Esophagus squamous epithelium (tissue), 5 donors: Measurements from ENCODE around the gene REV3L. TPM values are rescaled to one million over a fixed set of nuclear protein-coding genes. Genes with fewer than 3 reads are reported as not detected.
"Not testable (repeated sequence)": the region's sequence is repeated elsewhere in the genome, so short reads cannot be mapped to it uniquely, and the experiment has no call there.

Experiments
- DNase-seq: peaks from one replicate; lab custom pipeline; 2025; lab: John Stamatoyannopoulos, UW
- H3K27ac ChIP-seq, 4 donors: fragments of 200-600 bp; sonication (generic); one replicate each; pipeline ENCODE4 v1.5.1; 2016 to 2019; ENCODE audit warnings: mild to moderate bottlenecking in 1 of 4
- H3K27me3 ChIP-seq, 4 donors: fragments of 200-600 bp; sonication (generic); 1 replicate in 3 of 4; 2 replicates in 1 of 4; pipeline versions ENCODE4 v1.5.1 to v1.6.0; 2017 to 2021; ENCODE audit warnings: antibody characterized with exemption in 1 of 4
- H3K36me3 ChIP-seq, 3 donors: fragments of 200-600 bp; sonication (generic); one replicate each; pipeline ENCODE4 v1.5.1; 2016 to 2019
- H3K4me1 ChIP-seq, 3 donors: fragments of 200-600 bp; sonication (generic); one replicate each; pipeline ENCODE4 v1.5.1; 2017 to 2019
- H3K4me3 ChIP-seq, 4 donors: fragments of 200-600 bp; sonication (generic); 1 replicate in 3 of 4; 2 replicates in 1 of 4; pipeline ENCODE4 v1.5.1; 2016 to 2019; ENCODE audit warnings: mild to moderate bottlenecking in 2 of 4, moderate library complexity in 1 of 4
- H3K9me3 ChIP-seq, 3 donors: fragments of 200-600 bp; sonication (generic); one replicate each; pipeline ENCODE4 v1.5.1; 2016 to 2019
- POLR2A ChIP-seq, 4 donors: fragments of 450-650 bp; IDR thresholded peaks; one replicate each; pipeline ENCODE4 v1.6.1; 2017; ENCODE audit warnings: antibody characterized with exemption in 4 of 4, mild to moderate bottlenecking in 4 of 4, moderate library complexity in 3 of 4
- WGBS, 2 donors: methylation state at CpG; one replicate each; pipeline ENCODE4 v1.1.5; 2018; 5-methylcytosine and 5-hydroxymethylcytosine counted together
- intact Hi-C: fragments of 100-400 bp; cut with DNase I; formaldehyde crosslinking; loops from one replicate; pipeline ENCODE4 v1.15.0; 2022
- total RNA-seq, 4 donors: library from RNA; depleted of rRNA; stranded (reverse); fragments of >200 nt; gene quantifications; one replicate each; pipeline ENCODE4 v1.1.0, GENCODE V29; 2016
- TF ChIP-seq, protein P1 (sequence below), 6 experiments: fragments of 450-650 bp in 4 of 6; fragments of 200-600 bp in 2 of 6; sonication (generic) in 2 of 6; IDR thresholded peaks; one replicate each; pipeline ENCODE4 v1.5.1; 2016 to 2019; ENCODE audit warnings: antibody characterized with exemption in 6 of 6, mild to moderate bottlenecking in 4 of 6, moderate library complexity in 4 of 6
- donor health status: DM: yes; HTN: yes; CAD: no.

REV3L gene
- total RNA-seq, 4 donors from 2014 or later: 7.0 to 47.1 (median 18.8) TPM

DNA sequence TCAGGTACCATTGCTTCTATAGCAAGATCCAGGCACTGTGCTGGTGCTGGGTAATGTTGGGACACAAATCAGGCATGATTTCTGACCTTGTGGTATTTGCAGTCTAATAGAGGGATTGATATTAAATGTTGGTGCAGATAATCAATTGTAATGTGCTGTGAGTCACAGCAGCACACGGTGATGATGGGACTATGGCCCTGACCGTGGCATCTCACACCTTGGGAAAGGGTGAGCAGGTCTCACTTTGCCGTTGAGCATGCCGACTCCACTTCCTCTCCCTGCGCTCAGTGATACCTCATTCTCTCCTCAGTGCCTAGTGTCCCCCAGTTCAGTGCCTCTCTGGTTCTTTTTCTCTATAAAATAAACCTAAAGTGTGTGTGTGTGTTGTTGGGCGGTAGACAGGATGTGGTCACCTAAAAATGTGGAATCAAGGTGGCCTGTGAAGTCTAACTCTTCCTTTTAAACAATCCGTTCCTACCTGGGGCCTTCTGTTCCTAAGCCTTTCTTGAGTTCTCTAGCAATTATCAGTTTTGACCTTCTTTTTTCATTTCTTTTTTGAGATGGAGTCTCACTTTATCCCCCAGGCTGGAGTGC lies 188.5 kb downstream of the REV3L start:
- intact Hi-C loops: no loop called here

DNA sequence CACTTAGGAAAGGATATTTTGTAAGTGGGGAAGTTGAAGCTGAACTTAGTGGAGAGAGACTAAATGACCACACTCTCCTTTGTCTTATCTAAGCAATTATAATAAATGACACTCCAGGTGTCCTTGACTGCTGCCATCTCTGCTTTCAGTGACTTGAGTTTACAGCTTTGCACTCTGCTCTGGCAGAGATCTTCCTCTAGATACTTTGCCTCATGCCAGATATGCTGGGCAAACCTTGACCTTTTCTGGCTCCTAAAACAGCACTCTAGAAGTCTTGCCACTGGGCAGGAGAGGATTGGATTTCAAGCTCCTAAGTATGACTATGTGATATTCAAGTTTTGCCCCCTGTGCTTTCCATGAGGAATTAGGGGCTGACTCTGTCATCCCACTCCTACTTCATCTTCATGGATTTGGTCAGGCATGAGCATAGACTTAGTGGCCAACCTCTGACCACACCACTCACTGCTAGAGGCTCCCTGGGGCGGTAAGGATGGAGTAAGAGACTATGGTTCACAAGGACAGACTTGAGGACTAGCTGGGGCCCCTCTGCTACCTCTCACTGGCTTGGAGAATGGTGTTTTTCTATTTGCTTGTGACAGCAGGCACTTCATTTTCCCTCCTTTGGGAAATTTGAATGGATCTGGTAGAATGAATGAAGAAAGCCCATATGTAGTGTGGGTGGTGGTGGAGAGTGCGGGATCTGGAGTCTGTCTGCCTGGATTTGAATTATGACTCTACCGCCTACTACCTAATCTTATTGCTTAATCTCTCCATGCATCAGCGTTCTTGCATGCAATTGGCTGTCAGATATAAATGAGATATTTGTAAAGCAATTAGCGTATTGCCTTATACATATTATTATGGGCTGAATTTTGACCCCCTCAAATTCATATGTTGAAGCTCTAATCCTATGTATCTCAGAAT lies 191.4 kb downstream of the REV3L start:
- Histone ChIP-seq H3K27ac (no peak overlapping the region), H3K9me3 (no peaks in the 10 kb centered on the region), H3K4me3 (no peak overlapping the region), H3K27me3 (no peaks in the 10 kb centered on the region), H3K4me1 (no peaks in the 10 kb centered on the region), H3K36me3 (no peaks in the 10 kb centered on the region)
- intact Hi-C loops: no loop called here
- 80 to 88% methylated on average over 5 of the region's 5 CpGs for WGBS, 2 donors
- DNase-seq: no peak
- TF ChIP-seq POLR2A (IDR thresholded peaks at IDR 0.05): no peak
- TF ChIP-seq, protein P1, sequence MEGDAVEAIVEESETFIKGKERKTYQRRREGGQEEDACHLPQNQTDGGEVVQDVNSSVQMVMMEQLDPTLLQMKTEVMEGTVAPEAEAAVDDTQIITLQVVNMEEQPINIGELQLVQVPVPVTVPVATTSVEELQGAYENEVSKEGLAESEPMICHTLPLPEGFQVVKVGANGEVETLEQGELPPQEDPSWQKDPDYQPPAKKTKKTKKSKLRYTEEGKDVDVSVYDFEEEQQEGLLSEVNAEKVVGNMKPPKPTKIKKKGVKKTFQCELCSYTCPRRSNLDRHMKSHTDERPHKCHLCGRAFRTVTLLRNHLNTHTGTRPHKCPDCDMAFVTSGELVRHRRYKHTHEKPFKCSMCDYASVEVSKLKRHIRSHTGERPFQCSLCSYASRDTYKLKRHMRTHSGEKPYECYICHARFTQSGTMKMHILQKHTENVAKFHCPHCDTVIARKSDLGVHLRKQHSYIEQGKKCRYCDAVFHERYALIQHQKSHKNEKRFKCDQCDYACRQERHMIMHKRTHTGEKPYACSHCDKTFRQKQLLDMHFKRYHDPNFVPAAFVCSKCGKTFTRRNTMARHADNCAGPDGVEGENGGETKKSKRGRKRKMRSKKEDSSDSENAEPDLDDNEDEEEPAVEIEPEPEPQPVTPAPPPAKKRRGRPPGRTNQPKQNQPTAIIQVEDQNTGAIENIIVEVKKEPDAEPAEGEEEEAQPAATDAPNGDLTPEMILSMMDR (IDR thresholded peaks at IDR 0.05): no peak

More for the DNA sequence above, 188.5 kb downstream of the REV3L start:
- Histone ChIP-seq H3K27me3 (no peaks in the 10 kb centered on the region), H3K27ac (no peak overlapping the region), H3K4me3 (no peak overlapping the region), H3K9me3 (no peaks in the 10 kb centered on the region), H3K4me1 (no peaks in the 10 kb centered on the region), H3K36me3 (peaks cover 0 to 9% (median 0%) of the 10 kb centered on the region in 3 donors)
- 86 to 91% methylated on average over 7 of the region's 7 CpGs for WGBS, 2 donors
- TF ChIP-seq, protein P1 (IDR thresholded peaks at IDR 0.05): no peak
- TF ChIP-seq POLR2A (IDR thresholded peaks at IDR 0.05): no peak
- no peak for DNase-seq

DNA sequence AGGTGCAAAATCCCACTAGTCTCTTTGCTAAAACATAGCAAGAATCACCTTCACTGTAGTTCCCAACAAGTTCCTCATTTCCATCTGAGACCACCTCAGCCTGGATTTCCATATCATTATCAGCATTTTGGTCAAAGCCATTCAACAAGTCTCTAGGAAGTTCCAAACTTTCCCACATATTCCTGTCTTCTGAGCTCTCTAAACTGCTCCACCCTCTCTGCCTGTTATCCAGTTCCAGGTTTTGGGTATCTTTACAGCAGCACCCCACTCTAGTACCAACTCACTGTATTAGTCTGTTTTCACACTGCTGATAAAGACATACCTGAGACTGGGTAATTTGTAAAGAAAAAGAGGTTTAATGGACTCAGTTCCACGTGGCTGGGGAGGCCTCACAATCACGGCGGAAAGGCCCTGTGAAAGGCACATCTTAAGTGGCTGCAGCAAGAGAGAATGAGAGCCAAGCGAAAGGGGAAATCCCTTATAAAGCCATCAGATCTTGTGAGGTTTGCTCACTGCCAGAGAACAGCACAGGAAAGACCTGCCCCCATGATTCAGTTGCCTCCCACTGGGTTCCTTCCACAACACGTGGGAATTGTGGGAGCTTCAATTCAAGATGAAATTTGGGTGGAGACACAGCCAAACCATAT lies 192.2 kb downstream of the REV3L start:
- H3K4me3 ChIP-seq, H3K9me3 ChIP-seq, H3K36me3 ChIP-seq, H3K27ac ChIP-seq, intact Hi-C loops, H3K4me1 ChIP-seq, DNase-seq, H3K27me3 ChIP-seq: not testable (repeated sequence)
- WGBS, 2 donors: 54 to 68% methylated on average over 5 of the region's 5 CpGs

DNA sequence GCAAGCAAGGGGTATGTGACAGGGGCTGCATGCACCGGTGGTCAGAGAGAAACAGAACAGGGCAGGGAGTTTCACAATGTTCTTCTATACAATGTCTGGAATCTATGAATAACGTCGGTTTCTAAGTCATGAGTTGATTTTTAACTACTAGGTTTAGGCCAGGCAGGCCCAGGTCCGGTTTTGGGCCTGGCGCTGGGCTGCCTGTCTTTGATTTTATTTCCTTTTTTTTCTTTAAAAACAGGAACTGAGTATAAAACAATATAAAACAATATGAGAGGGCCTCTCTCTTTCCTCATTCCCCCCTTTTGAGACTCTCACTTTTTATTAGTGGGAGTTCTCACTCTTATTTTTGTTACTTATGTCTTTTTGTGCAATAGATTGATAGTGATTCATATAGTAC lies 198.7 kb downstream of the REV3L start:
- DNase-seq, intact Hi-C loops, H3K27ac ChIP-seq, H3K9me3 ChIP-seq, H3K4me1 ChIP-seq, H3K4me3 ChIP-seq, H3K27me3 ChIP-seq: not testable (repeated sequence)
- peaks cover 0 to 32% (median 0%) of the 10 kb centered on the region in 3 donors for H3K36me3 ChIP-seq
- 72 to 73% methylated on average over 5 of the region's 5 CpGs for WGBS, 2 donors

DNA sequence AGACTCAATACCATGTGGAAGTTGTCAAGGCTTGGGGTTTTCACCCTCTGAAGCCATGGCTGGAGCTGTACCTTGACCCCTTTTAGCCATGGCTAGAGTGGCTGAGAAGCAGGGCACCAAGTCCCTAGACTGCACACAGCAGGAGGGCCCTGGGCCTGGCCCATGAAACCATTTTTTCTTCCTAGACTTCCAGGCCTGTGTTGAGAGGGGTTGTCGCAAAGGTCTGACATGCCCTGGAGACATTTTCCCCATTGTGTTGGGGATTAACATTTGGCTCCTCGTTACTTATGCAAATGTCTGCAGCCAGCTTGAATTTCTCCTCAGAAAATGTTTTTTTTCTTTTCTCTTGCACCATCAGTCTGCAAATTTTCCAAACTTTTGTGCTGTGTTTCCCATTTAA lies 199.3 kb downstream of the REV3L start:
- intact Hi-C loops: no loop called here
- no peaks in the 10 kb centered on the region for H3K27me3 ChIP-seq
- no peak overlapping the region for H3K27ac ChIP-seq
- 59 to 61% methylated on average over 2 of the region's 2 CpGs for WGBS, 2 donors
- H3K4me1 ChIP-seq: peaks cover 0 to 5% (median 0%) of the 10 kb centered on the region in 3 donors
- H3K36me3 ChIP-seq: peaks cover 0 to 38% (median 0%) of the 10 kb centered on the region in 3 donors
- H3K4me3 ChIP-seq: no peak overlapping the region
- DNase-seq: no peak
- TF ChIP-seq, protein P1 (IDR thresholded peaks at IDR 0.05): no peak
- no peak for TF ChIP-seq POLR2A (IDR thresholded peaks at IDR 0.05)
- no peaks in the 10 kb centered on the region for H3K9me3 ChIP-seq
